NCI-H2227 (cell line): Measurements from ENCODE around the gene DNASE2B.
"Not testable (repeated sequence)": the region's sequence is repeated elsewhere in the genome, so short reads cannot be mapped to it uniquely, and the experiment has no call there.

Experiments
- DNase-seq: peaks from one replicate; lab custom pipeline; 2025; ENCODE audit not compliant: unreplicated experiment; lab: John Stamatoyannopoulos, UW

Gene DNASE2B

GRCh38 chr1:84412316-84412942, 14.1 kb downstream of the DNASE2B start:
- no peak for DNase-seq

GRCh38 chr1:84415396-84415795, 17.1 kb downstream of the DNASE2B start:
- DNase-seq: no peak

- DNase-seq: no peak
Measured at GRCh38 chr1:84422909-84423308, 24.6 kb downstream of the DNASE2B start.

- no peak for DNase-seq
Measured at GRCh38 chr1:84424513-84425149, 26.3 kb downstream of the DNASE2B start.

GRCh38 chr1:84425150-84425896, 27.0 kb downstream of the DNASE2B start:
- no peak for DNase-seq

- no peak for DNase-seq
Measured at GRCh38 chr1:84426376-84426775, 28.1 kb downstream of the DNASE2B start.

GRCh38 chr1:84427250-84428188, 29.2 kb downstream of the DNASE2B start:
- no peak for DNase-seq

- DNase-seq: peak; percentile 57
Measured at GRCh38 chr1:84428235-84428634, 30.0 kb downstream of the DNASE2B start.

GRCh38 chr1:84429231-84429630, 30.9 kb downstream of the DNASE2B start:
- DNase-seq: no peak

GRCh38 chr1:84430546-84430945, 32.3 kb downstream of the DNASE2B start:
- DNase-seq: no peak

- DNase-seq: peak; percentile 91
Measured at GRCh38 chr1:84433258-84434080, 35.2 kb downstream of the DNASE2B start.

GRCh38 chr1:84434081-84434769, 35.9 kb downstream of the DNASE2B start:
- DNase-seq: no peak

GRCh38 chr1:84434801-84435549, 36.7 kb downstream of the DNASE2B start:
- no peak for DNase-seq

- DNase-seq: no peak
Measured at GRCh38 chr1:84436876-84437655, 38.8 kb downstream of the DNASE2B start.

- DNase-seq: peak; percentile 20
Measured at GRCh38 chr1:84442256-84442655, 44.0 kb downstream of the DNASE2B start.

- not testable (repeated sequence) for DNase-seq
Measured at GRCh38 chr1:84442747-84443646, 44.7 kb downstream of the DNASE2B start.

- not testable (repeated sequence) for DNase-seq
Measured at GRCh38 chr1:84448704-84449103, 50.4 kb downstream of the DNASE2B start.
